ENCODE data around the gene HCAR2.
"Not testable (repeated sequence)": the region's sequence is repeated elsewhere in the genome, so short reads cannot be mapped to it uniquely, and the experiment has no call there.

The HCAR2 gene

GRCh38 chr12:122722387-122722786 lies 19.2 kb upstream of the HCAR2 start:
- Mint-ChIP-seq H3K27me3 (ENCODE audit: low read depth, poor library complexity) (peaks cover 16% of the 10 kb centered on the region), H3K27ac (no peak overlapping the region)

GRCh38 chr12:122721057-122721545 lies 17.9 kb upstream of the HCAR2 start:
- Mint-ChIP-seq H3K27ac (peak overlapping the region; percentile 20), H3K4me3 (no peak overlapping the region), H3K9me3 (no peaks in the 10 kb centered on the region), H3K36me3 (ENCODE audit: low read depth) (no peaks in the 10 kb centered on the region), H3K4me1 (no peaks in the 10 kb centered on the region), H3K27me3 (ENCODE audit: low read depth, poor library complexity) (peaks cover 20% of the 10 kb centered on the region)
- no peak for TF ChIP-seq CTCF (IDR thresholded peaks at IDR 0.05)
- no peak for DNase-seq

More at GRCh38 chr12:122722387-122722786, 19.2 kb upstream of the HCAR2 start:
- TF ChIP-seq CTCF (IDR thresholded peaks at IDR 0.05): no peak
- Mint-ChIP-seq H3K36me3 (ENCODE audit: low read depth) (no peaks in the 10 kb centered on the region), H3K4me3 (no peak overlapping the region), H3K4me1 (no peaks in the 10 kb centered on the region), H3K9me3 (no peaks in the 10 kb centered on the region)
- DNase-seq: no peak

GRCh38 chr12:122716658-122717057 lies 13.5 kb upstream of the HCAR2 start, which contains the start of gene HCAR3:
HCAR3 (minus strand) TSS chr12:122716811; CDS start chr12:122716737, 74 bp downstream.
- not testable (repeated sequence) for H3K4me3 Mint-ChIP-seq; H3K36me3 Mint-ChIP-seq (ENCODE audit: low read depth); H3K4me1 Mint-ChIP-seq; H3K27ac Mint-ChIP-seq; DNase-seq; H3K9me3 Mint-ChIP-seq
- peaks cover 20% of the 10 kb centered on the region for H3K27me3 Mint-ChIP-seq (ENCODE audit: low read depth, poor library complexity)

- not testable (repeated sequence) for H3K36me3 Mint-ChIP-seq (ENCODE audit: low read depth); H3K4me1 Mint-ChIP-seq; H3K4me3 Mint-ChIP-seq; H3K9me3 Mint-ChIP-seq; H3K27ac Mint-ChIP-seq; DNase-seq
- peaks cover 21% of the 10 kb centered on the region for H3K27me3 Mint-ChIP-seq (ENCODE audit: low read depth, poor library complexity)
Measured at GRCh38 chr12:122715211-122715610, 12.1 kb upstream of the HCAR2 start.

GRCh38 chr12:122713491-122714188 lies 10.5 kb upstream of the HCAR2 start:
- not testable (repeated sequence) for H3K27ac Mint-ChIP-seq; DNase-seq; H3K4me3 Mint-ChIP-seq; H3K36me3 Mint-ChIP-seq (ENCODE audit: low read depth); H3K9me3 Mint-ChIP-seq; H3K4me1 Mint-ChIP-seq
- H3K27me3 Mint-ChIP-seq (ENCODE audit: low read depth, poor library complexity): peaks cover 16% of the 10 kb centered on the region

- H3K9me3 Mint-ChIP-seq; H3K4me1 Mint-ChIP-seq; H3K27ac Mint-ChIP-seq; H3K36me3 Mint-ChIP-seq (ENCODE audit: low read depth); DNase-seq; H3K4me3 Mint-ChIP-seq: not testable (repeated sequence)
- H3K27me3 Mint-ChIP-seq (ENCODE audit: low read depth, poor library complexity): peaks cover 11% of the 10 kb centered on the region
Measured at GRCh38 chr12:122711266-122711665, 8.1 kb upstream of the HCAR2 start.

GRCh38 chr12:122710341-122710740 lies 7.2 kb upstream of the HCAR2 start:
- H3K9me3 Mint-ChIP-seq; H3K27ac Mint-ChIP-seq; H3K4me1 Mint-ChIP-seq; H3K27me3 Mint-ChIP-seq (ENCODE audit: low read depth, poor library complexity); H3K36me3 Mint-ChIP-seq (ENCODE audit: low read depth); H3K4me3 Mint-ChIP-seq; DNase-seq: not testable (repeated sequence)

- H3K9me3 Mint-ChIP-seq; H3K27me3 Mint-ChIP-seq (ENCODE audit: low read depth, poor library complexity); H3K4me1 Mint-ChIP-seq; H3K36me3 Mint-ChIP-seq (ENCODE audit: low read depth); H3K27ac Mint-ChIP-seq; H3K4me3 Mint-ChIP-seq; DNase-seq: not testable (repeated sequence)
Measured at GRCh38 chr12:122709287-122709686, 6.1 kb upstream of the HCAR2 start.

- not testable (repeated sequence) for H3K9me3 Mint-ChIP-seq, H3K4me3 Mint-ChIP-seq
Measured at GRCh38 chr12:122703841-122704240, 684 bp upstream of the HCAR2 start.

GRCh38 chr12:122701481-122701880 lies 1.7 kb downstream of the HCAR2 start:
- H3K9me3 Mint-ChIP-seq: not testable (repeated sequence)

More at GRCh38 chr12:122703841-122704240, 684 bp upstream of the HCAR2 start:
- not testable (repeated sequence) for H3K27ac Mint-ChIP-seq; DNase-seq; H3K36me3 Mint-ChIP-seq (ENCODE audit: low read depth); H3K4me1 Mint-ChIP-seq
- peaks cover 11% of the 10 kb centered on the region for H3K27me3 Mint-ChIP-seq (ENCODE audit: low read depth, poor library complexity)

GRCh38 chr12:122700038-122700710 lies 3.0 kb downstream of the HCAR2 start:
- H3K27me3 Mint-ChIP-seq (ENCODE audit: low read depth, poor library complexity): peaks cover 18% of the 10 kb centered on the region
- H3K4me3 Mint-ChIP-seq; DNase-seq; H3K36me3 Mint-ChIP-seq (ENCODE audit: low read depth); H3K9me3 Mint-ChIP-seq; H3K4me1 Mint-ChIP-seq; H3K27ac Mint-ChIP-seq: not testable (repeated sequence)

More at GRCh38 chr12:122701481-122701880, 1.7 kb downstream of the HCAR2 start:
- not testable (repeated sequence) for DNase-seq; H3K4me1 Mint-ChIP-seq; H3K4me3 Mint-ChIP-seq; H3K36me3 Mint-ChIP-seq (ENCODE audit: low read depth)
- Mint-ChIP-seq H3K27ac (peak overlapping the region; percentile 82), H3K27me3 (ENCODE audit: low read depth, poor library complexity) (peaks cover 17% of the 10 kb centered on the region)

- not testable (repeated sequence) for H3K4me3 Mint-ChIP-seq; H3K4me1 Mint-ChIP-seq; H3K9me3 Mint-ChIP-seq; DNase-seq; H3K27ac Mint-ChIP-seq; H3K36me3 Mint-ChIP-seq (ENCODE audit: low read depth)
- peaks cover 14% of the 10 kb centered on the region for H3K27me3 Mint-ChIP-seq (ENCODE audit: low read depth, poor library complexity)
Measured at GRCh38 chr12:122696922-122697321, 6.2 kb downstream of the HCAR2 start.
